Esophagus muscularis mucosa (tissue), 4 donors: ENCODE data around the gene TMEM106B.
"Not testable (repeated sequence)": the region's sequence is repeated elsewhere in the genome, so short reads cannot be mapped to it uniquely, and the experiment has no call there.

ENCODE experiments used
- CTCF ChIP-seq, 3 experiments: fragments of 200-600 bp in 2 of 3; fragments of 450-650 bp in 1 of 3; sonication (generic) in 2 of 3; IDR thresholded peaks; one replicate each; pipeline ENCODE4 v1.5.1; 2017 to 2019; ENCODE audit warnings: antibody characterized with exemption in 3 of 3, mild to moderate bottlenecking in 2 of 3, moderate library complexity in 1 of 3
- EP300 ChIP-seq: sonication (generic); formaldehyde crosslinking; IDR thresholded peaks from one replicate; pipeline ENCODE4 v1.6.1; 2017; ENCODE audit warnings: antibody characterized with exemption
- POLR2A ChIP-seq: fragments of 450-650 bp; IDR thresholded peaks from one replicate; pipeline ENCODE4 v1.6.1; 2017; ENCODE audit warnings: antibody characterized with exemption, moderate library complexity, mild to moderate bottlenecking, low read depth
- POLR2AphosphoS5 ChIP-seq, 2 donors: sonication (generic); formaldehyde crosslinking; IDR thresholded peaks; one replicate each; pipeline ENCODE4 v1.6.1; 2017; ENCODE audit warnings: antibody characterized with exemption in 2 of 2

GRCh38 chr7:12169981-12170820, 40.9 kb upstream of the TMEM106B start:
- not testable (repeated sequence) for TF ChIP-seq CTCF (IDR thresholded peaks at IDR 0.05); POLR2A; POLR2AphosphoS5 (IDR thresholded peaks at IDR 0.05); EP300
